C4-2B (cell line): ENCODE data around the gene PRR7.

ENCODE experiments used
- H3K27ac ChIP-seq: fragments of 450-650 bp; 2 replicates; pipeline ENCODE4 v1.5.1; 2017
- CTCF ChIP-seq: fragments of 450-650 bp; conservative IDR thresholded peaks from 2 replicates; pipeline ENCODE4 v1.5.1; 2017; ENCODE audit warnings: mild to moderate bottlenecking
- ZFX ChIP-seq: fragments of 450-650 bp; IDR thresholded peaks from 2 replicates; pipeline ENCODE4 v1.6.1; 2017

Gene PRR7

GRCh38 chr5:177487975-177488374 lies 41.4 kb downstream of the PRR7 start:
- H3K27ac ChIP-seq = no peak overlapping the region
- TF ChIP-seq ZFX (no peak), CTCF (no peak)

GRCh38 chr5:177489119-177489716 lies 42.6 kb downstream of the PRR7 start:
- H3K27ac ChIP-seq = no peak overlapping the region

GRCh38 chr5:177490311-177490991 lies 43.8 kb downstream of the PRR7 start:
- TF ChIP-seq CTCF (no peak), ZFX (no peak)
- H3K27ac ChIP-seq = no peak overlapping the region

More at GRCh38 chr5:177489119-177489716, 42.6 kb downstream of the PRR7 start:
- no peak for TF ChIP-seq CTCF
- TF ChIP-seq ZFX = no peak

- TF ChIP-seq ZFX = no peak
- no peak for TF ChIP-seq CTCF
- H3K27ac ChIP-seq = no peak overlapping the region
Observed at GRCh38 chr5:177490992-177491391, 44.4 kb downstream of the PRR7 start.

- TF ChIP-seq CTCF (peak; percentile 93), ZFX (no peak)
- H3K27ac ChIP-seq = no peak overlapping the region
Observed at GRCh38 chr5:177491429-177491945, 44.9 kb downstream of the PRR7 start.

- no peak overlapping the region for H3K27ac ChIP-seq
- TF ChIP-seq CTCF (no peak), ZFX (no peak)
Observed at GRCh38 chr5:177491983-177492746, 45.6 kb downstream of the PRR7 start.

DNA sequence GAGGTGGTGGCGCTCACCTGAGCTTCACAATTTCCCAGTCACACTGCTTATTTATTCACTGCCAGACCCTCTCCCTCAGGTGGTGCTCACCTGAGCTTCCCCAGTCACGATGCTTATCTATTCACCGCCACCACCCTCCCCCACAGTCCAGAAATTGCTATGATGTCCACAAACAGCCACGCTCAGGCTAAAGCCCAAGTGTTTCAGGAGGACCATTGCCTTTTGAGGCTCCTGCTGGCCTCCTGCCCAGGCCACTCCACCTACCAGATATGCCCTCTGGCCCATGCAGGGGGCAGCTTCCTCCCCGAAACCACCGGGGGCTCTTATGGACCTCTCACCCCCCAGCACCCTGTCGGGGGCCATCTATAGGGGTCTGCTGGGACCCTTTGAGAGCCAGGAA lies 46.2 kb downstream of the PRR7 start:
- TF ChIP-seq ZFX (no peak), CTCF (no peak)
- H3K27ac ChIP-seq = no peak overlapping the region
